Panc1 (cell line): ENCODE measurements around the gene CEP104. TPM values are rescaled to one million over a fixed set of nuclear protein-coding genes. Genes with fewer than 3 reads are reported as not detected.

Experiments used
- ATAC-seq: fragments of 200-7000 bp; cut with Tn5 transposase; 2 replicates; pipeline ENCODE4 v1.9.1; 2020; ENCODE audit warnings: mild to moderate bottlenecking, moderate library complexity
- Bru-seq: library from RNA; stranded (reverse); fragments of 400-500 nt; gene quantifications from one replicate; lab custom pipeline; 2021; lab: Mats Ljungman, UMichigan
- BruChase-seq, 2 experiments: library from RNA; stranded (reverse); fragments of 400-500 nt; gene quantifications; one replicate each; lab custom pipeline; 2021; lab: Mats Ljungman, UMichigan
- BruUV-seq: library from RNA; stranded (reverse); fragments of 400-500 nt; replicated peaks from 2 replicates; lab custom pipeline; 2021; lab: Mats Ljungman, UMichigan
- CTCF ChIA-PET: fragments of 300-600 bp; sonication (Branson Sonifier 250); formaldehyde crosslinking; loops from one replicate; lab custom pipeline; 2022; ENCODE audit warnings: antibody characterized with exemption; lab: Charles Lee
- POLR2A ChIA-PET: fragments of 300-600 bp; sonication (Branson Sonifier 250); formaldehyde crosslinking; loops from one replicate; lab custom pipeline; 2022; ENCODE audit warnings: antibody characterized with exemption; lab: Charles Lee
- DNase-seq: peaks from one replicate; pipeline ENCODE4 v3.0.0-alpha.2; 2010; ENCODE audit warnings: low read depth, low spot score
- H3K27ac ChIP-seq: 2 replicates; pipeline ENCODE4 v1.5.1; 2011; ENCODE audit warnings: mild to moderate bottlenecking, low read length, inconsistent platforms
- H3K27me3 ChIP-seq: fragments of 200-500 bp; sonication (Bioruptor generic); 2 replicates; pipeline ENCODE4 v1.6.0; 2014; ENCODE audit warnings: low read length, inconsistent platforms; ENCODE audit not compliant: control insufficient read depth, insufficient read depth
- H3K36me3 ChIP-seq: fragments of 200-500 bp; sonication (Bioruptor generic); 2 replicates; pipeline ENCODE4 v1.5.1; 2014; ENCODE audit warnings: inconsistent platforms, mild to moderate bottlenecking, low read length, moderate library complexity; ENCODE audit not compliant: control insufficient read depth, insufficient read depth
- H3K4me1 ChIP-seq: 2 replicates; pipeline ENCODE4 v1.5.1; 2011; ENCODE audit warnings: inconsistent platforms, mild to moderate bottlenecking, low read length, moderate library complexity; ENCODE audit not compliant: control insufficient read depth, insufficient read depth
- H3K4me3 ChIP-seq, 2 experiments: 2 replicates each; pipeline ENCODE4 v1.5.1; 2011 to 2012; ENCODE audit warnings: low read depth in 2 of 2, low read length in 2 of 2, mild to moderate bottlenecking in 2 of 2, inconsistent platforms in 1 of 2, moderate library complexity in 1 of 2
- H3K9me3 ChIP-seq: fragments of 200-500 bp; sonication (Bioruptor generic); 2 replicates; pipeline ENCODE4 v1.5.1; 2014; ENCODE audit warnings: low read depth, mild to moderate bottlenecking, inconsistent platforms, low read length, moderate library complexity; ENCODE audit not compliant: control insufficient read depth, insufficient read depth
- POLR2AphosphoS5 ChIP-seq: IDR thresholded peaks from 2 replicates; pipeline ENCODE4 v1.6.1; 2012; ENCODE audit warnings: mild to moderate bottlenecking, low read depth, low read length, moderate library complexity
- SIN3A ChIP-seq: IDR thresholded peaks from 2 replicates; pipeline ENCODE4 v1.6.1; 2012; ENCODE audit warnings: low read depth, mild to moderate bottlenecking, low read length, moderate library complexity, borderline replicate concordance; ENCODE audit not compliant: insufficient read depth
- TCF7L2 ChIP-seq: IDR thresholded peaks from 2 replicates; pipeline ENCODE4 v1.6.1; 2011; ENCODE audit warnings: mild to moderate bottlenecking, low read depth, low read length, inconsistent platforms
- in situ Hi-C: cut with HindIII; loops from 2 replicates; pipeline ENCODE4 v1.10.0; 2016; ENCODE audit warnings: low sequenced_read_pairs, low pct_unique_long_range_greater_than_20kb
- intact Hi-C: fragments of 100-400 bp; cut with micrococcal nuclease; formaldehyde crosslinking; loops from one replicate; pipeline ENCODE4 v1.10.0; 2022; ENCODE audit not compliant: unreplicated experiment
- long read RNA-seq: library from polyadenylated mRNA; unstranded; transcript quantifications from one replicate; pipeline ENCODE4 v2.0.0, GENCODE V29; 2021; ENCODE audit not compliant: unreplicated experiment
- polyA plus RNA-seq: library from polyadenylated mRNA; unstranded; fragments of >200 nt; gene quantifications from one replicate; pipeline ENCODE4 v1.2.1, GENCODE V29; 2012; ENCODE audit warnings: missing spikeins; ENCODE audit not compliant: insufficient read length
- total RNA-seq: library from RNA; stranded (reverse); gene quantifications from one replicate; pipeline ENCODE4 v1.2.1, GENCODE V29; 2021; ENCODE audit not compliant: unreplicated experiment
- TF ChIP-seq, protein P1 (sequence below), 2 experiments: IDR thresholded peaks; 2 replicates each; pipeline ENCODE4 v1.6.1; 2011 to 2012; ENCODE audit warnings: low read depth in 2 of 2, control low read depth in 1 of 2, low read length in 1 of 2, mild to moderate bottlenecking in 1 of 2, moderate library complexity in 1 of 2; ENCODE audit not compliant: insufficient read depth in 1 of 2
- TF ChIP-seq, protein P2 (sequence below): fragments of 450-650 bp; IDR thresholded peaks from 2 replicates; pipeline ENCODE4 v1.5.1; 2017; ENCODE audit warnings: mild to moderate bottlenecking

The CEP104 gene
- total RNA-seq (52.0 TPM), Bru-seq, nascent RNA (percentile 57 among the genes with signal in this experiment), BruChase-seq, experiment 1, labeled RNA remaining after a 2-hour chase (percentile 68 among the genes with signal in this experiment), BruChase-seq, experiment 2, labeled RNA remaining after a 6-hour chase (percentile 77 among the genes with signal in this experiment)
- 45.1 TPM for polyA plus RNA-seq
- long read RNA-seq, full-length matches to known transcripts, result 9 of 69 reads
- long read RNA-seq, partial matches to known transcripts, result 37 of 69 reads
- long read RNA-seq, other reads (novel, unspliced or antisense), result 23 of 69 reads

DNA sequence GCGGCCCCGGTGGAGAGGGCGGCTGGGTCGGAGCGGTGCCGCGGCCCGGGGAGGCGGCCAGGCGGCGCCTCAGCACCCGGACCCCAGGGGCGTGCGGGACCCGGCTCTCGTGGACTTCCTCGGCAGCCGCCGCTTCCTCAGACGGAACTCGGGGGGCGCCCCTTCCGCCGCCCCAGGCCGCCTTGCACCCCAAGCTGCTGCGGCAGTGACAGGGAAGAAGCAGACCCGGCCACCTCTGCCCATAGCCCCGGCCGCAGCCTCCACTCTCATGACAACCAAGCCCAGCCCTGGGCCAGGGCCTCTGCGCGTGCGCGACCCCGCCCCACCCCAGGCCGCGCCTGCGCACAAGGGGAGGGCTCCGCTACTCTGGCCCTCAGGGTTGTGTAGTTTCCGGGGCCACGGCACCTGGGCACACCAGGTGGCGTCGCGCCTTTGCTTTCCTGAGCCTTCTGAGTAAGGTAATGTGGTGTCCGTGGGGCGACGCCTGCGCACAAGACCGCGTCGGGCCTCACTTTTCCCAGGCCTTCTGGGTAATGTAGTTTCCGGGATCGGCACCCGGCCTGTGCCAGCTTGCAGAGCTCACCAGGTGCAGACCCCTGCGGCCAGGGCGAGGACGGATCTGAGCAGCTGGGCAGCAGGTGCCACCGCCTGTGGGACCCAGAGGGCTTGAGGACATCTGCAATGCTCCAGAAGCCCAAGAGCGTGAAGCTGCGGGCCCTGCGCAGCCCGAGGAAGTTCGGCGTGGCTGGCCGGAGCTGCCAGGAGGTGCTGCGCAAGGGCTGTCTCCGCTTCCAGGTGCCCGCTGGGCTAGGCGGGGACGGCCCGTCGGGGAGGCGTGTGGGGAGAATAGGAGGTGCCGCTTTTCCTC lies at the start of gene CEP104, which contains the start of gene DFFB:
Gene CEP104 (minus strand): TSS at position 289 of the 868 bp plus-strand sequence. CDS start 4,804 bp downstream, outside the sequence.
Gene DFFB (plus strand): TSS at position 554 of the 868 bp plus-strand sequence. CDS start 128 bp downstream, at position 682.
- Histone ChIP-seq H3K9me3 (no peaks in the 10 kb centered on the region), H3K27me3 (no peaks in the 10 kb centered on the region), H3K4me1 (peaks cover 12% of the 10 kb centered on the region), H3K4me3 (peak within 1 kb of the TSS; percentile 65 to 78), H3K27ac (peak within 1 kb of the TSS; percentile 70), H3K36me3 (peaks cover 2% of the 10 kb centered on the region; the same call in 1 of the 2 replicates)
- no TSS peak for BruUV-seq
- in situ Hi-C loops, result no loop called here
- intact Hi-C loops, result loop anchor here (1.0 kb wide), 1 partner anchor 43 kb away; the partner anchor contains the start of gene C1orf174
- TF ChIP-seq, protein P1, sequence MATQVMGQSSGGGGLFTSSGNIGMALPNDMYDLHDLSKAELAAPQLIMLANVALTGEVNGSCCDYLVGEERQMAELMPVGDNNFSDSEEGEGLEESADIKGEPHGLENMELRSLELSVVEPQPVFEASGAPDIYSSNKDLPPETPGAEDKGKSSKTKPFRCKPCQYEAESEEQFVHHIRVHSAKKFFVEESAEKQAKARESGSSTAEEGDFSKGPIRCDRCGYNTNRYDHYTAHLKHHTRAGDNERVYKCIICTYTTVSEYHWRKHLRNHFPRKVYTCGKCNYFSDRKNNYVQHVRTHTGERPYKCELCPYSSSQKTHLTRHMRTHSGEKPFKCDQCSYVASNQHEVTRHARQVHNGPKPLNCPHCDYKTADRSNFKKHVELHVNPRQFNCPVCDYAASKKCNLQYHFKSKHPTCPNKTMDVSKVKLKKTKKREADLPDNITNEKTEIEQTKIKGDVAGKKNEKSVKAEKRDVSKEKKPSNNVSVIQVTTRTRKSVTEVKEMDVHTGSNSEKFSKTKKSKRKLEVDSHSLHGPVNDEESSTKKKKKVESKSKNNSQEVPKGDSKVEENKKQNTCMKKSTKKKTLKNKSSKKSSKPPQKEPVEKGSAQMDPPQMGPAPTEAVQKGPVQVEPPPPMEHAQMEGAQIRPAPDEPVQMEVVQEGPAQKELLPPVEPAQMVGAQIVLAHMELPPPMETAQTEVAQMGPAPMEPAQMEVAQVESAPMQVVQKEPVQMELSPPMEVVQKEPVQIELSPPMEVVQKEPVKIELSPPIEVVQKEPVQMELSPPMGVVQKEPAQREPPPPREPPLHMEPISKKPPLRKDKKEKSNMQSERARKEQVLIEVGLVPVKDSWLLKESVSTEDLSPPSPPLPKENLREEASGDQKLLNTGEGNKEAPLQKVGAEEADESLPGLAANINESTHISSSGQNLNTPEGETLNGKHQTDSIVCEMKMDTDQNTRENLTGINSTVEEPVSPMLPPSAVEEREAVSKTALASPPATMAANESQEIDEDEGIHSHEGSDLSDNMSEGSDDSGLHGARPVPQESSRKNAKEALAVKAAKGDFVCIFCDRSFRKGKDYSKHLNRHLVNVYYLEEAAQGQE (IDR thresholded peaks at IDR 0.05; ENCODE audit: insufficient read depth in 1 of 2, low read depth in 2 of 2, low read length in 1 of 2), result no peak
- TF ChIP-seq, protein P2, sequence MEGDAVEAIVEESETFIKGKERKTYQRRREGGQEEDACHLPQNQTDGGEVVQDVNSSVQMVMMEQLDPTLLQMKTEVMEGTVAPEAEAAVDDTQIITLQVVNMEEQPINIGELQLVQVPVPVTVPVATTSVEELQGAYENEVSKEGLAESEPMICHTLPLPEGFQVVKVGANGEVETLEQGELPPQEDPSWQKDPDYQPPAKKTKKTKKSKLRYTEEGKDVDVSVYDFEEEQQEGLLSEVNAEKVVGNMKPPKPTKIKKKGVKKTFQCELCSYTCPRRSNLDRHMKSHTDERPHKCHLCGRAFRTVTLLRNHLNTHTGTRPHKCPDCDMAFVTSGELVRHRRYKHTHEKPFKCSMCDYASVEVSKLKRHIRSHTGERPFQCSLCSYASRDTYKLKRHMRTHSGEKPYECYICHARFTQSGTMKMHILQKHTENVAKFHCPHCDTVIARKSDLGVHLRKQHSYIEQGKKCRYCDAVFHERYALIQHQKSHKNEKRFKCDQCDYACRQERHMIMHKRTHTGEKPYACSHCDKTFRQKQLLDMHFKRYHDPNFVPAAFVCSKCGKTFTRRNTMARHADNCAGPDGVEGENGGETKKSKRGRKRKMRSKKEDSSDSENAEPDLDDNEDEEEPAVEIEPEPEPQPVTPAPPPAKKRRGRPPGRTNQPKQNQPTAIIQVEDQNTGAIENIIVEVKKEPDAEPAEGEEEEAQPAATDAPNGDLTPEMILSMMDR, result peak; percentile 77
- TF ChIP-seq POLR2AphosphoS5 (peak; percentile 58; the same call in 1 of the 2 replicates), SIN3A (0 out of 2 replicates have a peak, but pooled peaks have one; percentile 3), TCF7L2 (no peak)
- DNase-seq, result peak; percentile 89
- CTCF ChIA-PET, result interaction anchor here (1.1 kb wide), 1 partner anchor 29 kb away, joined by 3 read pairs; no protein-coding TSS in a partner anchor
- POLR2A ChIA-PET, result no interaction called here
- ATAC-seq, result peak; percentile 95

DNA sequence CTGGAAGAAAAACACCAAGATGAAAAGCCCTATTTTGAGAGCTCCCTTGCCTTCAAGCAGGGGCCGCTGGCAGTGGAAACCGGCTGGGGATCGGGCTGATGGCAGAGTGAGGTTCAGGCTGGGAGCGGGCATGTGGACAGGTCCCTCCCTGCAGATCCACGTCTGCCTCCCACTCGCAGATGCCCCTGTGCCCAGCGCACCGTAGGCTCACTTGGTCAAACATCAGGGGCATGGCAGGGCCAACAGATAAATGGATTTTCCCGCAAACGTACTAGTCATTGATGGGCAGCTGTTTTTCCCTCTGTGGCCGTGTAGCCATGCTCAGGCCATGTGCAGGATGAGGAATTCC lies 49.6 kb upstream of the CEP104 start:
- Histone ChIP-seq H3K27me3 (no peaks in the 10 kb centered on the region), H3K4me3 (no peak overlapping the region), H3K9me3 (no peaks in the 10 kb centered on the region), H3K27ac (no peak overlapping the region), H3K36me3 (no peaks in the 10 kb centered on the region), H3K4me1 (peaks cover 6% of the 10 kb centered on the region; the same call in 1 of the 2 replicates)
- DNase-seq (no peak), ATAC-seq (no peak)
- intact Hi-C loops (no loop called here), in situ Hi-C loops (no loop called here)
- ChIA-PET POLR2A (no interaction called here), CTCF (no interaction called here)
- TF ChIP-seq TCF7L2 (no peak), SIN3A (no peak)
- no TSS peak for BruUV-seq
